HEK293 (cell line): ENCODE data around the gene HOTAIR.

ENCODE experiments used
- BCL6B ChIP-seq: fragments of 450-650 bp; formaldehyde crosslinking; IDR thresholded peaks from 2 replicates; pipeline ENCODE4 v1.5.1; 2017; ENCODE audit warnings: missing biosample characterization, missing genetic modification characterization
- CTCF ChIP-seq: fragments of 450-650 bp; formaldehyde crosslinking; IDR thresholded peaks from 2 replicates; pipeline ENCODE4 v1.5.1; 2016; ENCODE audit warnings: missing biosample characterization, missing genetic modification characterization
- GLIS2 ChIP-seq: fragments of 450-650 bp; formaldehyde crosslinking; IDR thresholded peaks from 2 replicates; pipeline ENCODE4 v1.5.1; 2016; ENCODE audit warnings: missing biosample characterization, missing genetic modification characterization
- HIC1 ChIP-seq: fragments of 450-650 bp; formaldehyde crosslinking; IDR thresholded peaks from 2 replicates; pipeline ENCODE4 v1.5.1; 2016; ENCODE audit warnings: missing biosample characterization, missing genetic modification characterization
- HOXC10 ChIP-seq: sonication (generic); formaldehyde crosslinking; IDR thresholded peaks from 2 replicates; pipeline ENCODE4 v1.8.1; 2023; ENCODE audit warnings: mild to moderate bottlenecking, missing genetic modification reagents
- KLF16 ChIP-seq: fragments of 450-650 bp; formaldehyde crosslinking; IDR thresholded peaks from 2 replicates; pipeline ENCODE4 v1.5.1; 2017; ENCODE audit warnings: missing biosample characterization, missing genetic modification characterization
- KLF8 ChIP-seq: fragments of 450-650 bp; formaldehyde crosslinking; IDR thresholded peaks from 2 replicates; pipeline ENCODE4 v1.5.1; 2016; ENCODE audit warnings: missing biosample characterization, missing genetic modification characterization
- MZF1 ChIP-seq: fragments of 450-650 bp; formaldehyde crosslinking; IDR thresholded peaks from 2 replicates; pipeline ENCODE4 v1.5.1; 2017; ENCODE audit warnings: missing biosample characterization, missing genetic modification characterization, borderline replicate concordance
- SCRT1 ChIP-seq: fragments of 450-650 bp; formaldehyde crosslinking; IDR thresholded peaks from 2 replicates; pipeline ENCODE4 v1.5.1; 2016; ENCODE audit warnings: missing biosample characterization, missing genetic modification characterization, borderline replicate concordance
- ZBTB44 ChIP-seq: fragments of 450-650 bp; IDR thresholded peaks from 2 replicates; pipeline ENCODE4 v1.5.1; 2018; ENCODE audit warnings: missing biosample characterization, mild to moderate bottlenecking, missing genetic modification characterization
- ZFHX2 ChIP-seq: fragments of 450-650 bp; formaldehyde crosslinking; conservative IDR thresholded peaks from 2 replicates; pipeline ENCODE4 v1.5.1; 2016; ENCODE audit warnings: missing biosample characterization, missing genetic modification characterization
- ZIC2 ChIP-seq: fragments of 450-650 bp; formaldehyde crosslinking; IDR thresholded peaks from 2 replicates; pipeline ENCODE4 v1.5.1; 2016; ENCODE audit warnings: missing biosample characterization, missing genetic modification characterization
- ZNF132 ChIP-seq: fragments of 450-650 bp; formaldehyde crosslinking; IDR thresholded peaks from 2 replicates; pipeline ENCODE4 v1.5.1; 2017; ENCODE audit warnings: missing biosample characterization, missing genetic modification characterization, borderline replicate concordance
- ZNF133 ChIP-seq: fragments of 450-650 bp; formaldehyde crosslinking; IDR thresholded peaks from 2 replicates; pipeline ENCODE4 v1.5.1; 2016; ENCODE audit warnings: missing biosample characterization, missing genetic modification characterization
- ZNF184 ChIP-seq: fragments of 450-650 bp; IDR thresholded peaks from 2 replicates; pipeline ENCODE4 v1.5.1; 2018; ENCODE audit warnings: missing biosample characterization, mild to moderate bottlenecking, missing genetic modification characterization
- ZNF311 ChIP-seq: fragments of 450-650 bp; formaldehyde crosslinking; IDR thresholded peaks from 2 replicates; pipeline ENCODE4 v1.5.1; 2017; ENCODE audit warnings: missing biosample characterization, missing genetic modification characterization, borderline replicate concordance
- ZNF335 ChIP-seq: fragments of 450-650 bp; formaldehyde crosslinking; conservative IDR thresholded peaks from 2 replicates; pipeline ENCODE4 v1.5.1; 2016; ENCODE audit warnings: missing biosample characterization, missing genetic modification characterization
- ZNF366 ChIP-seq: fragments of 450-650 bp; formaldehyde crosslinking; conservative IDR thresholded peaks from 2 replicates; pipeline ENCODE4 v1.5.1; 2016; ENCODE audit warnings: missing biosample characterization, missing genetic modification characterization
- ZNF501 ChIP-seq: fragments of 450-650 bp; formaldehyde crosslinking; IDR thresholded peaks from 2 replicates; pipeline ENCODE4 v1.5.1; 2016; ENCODE audit warnings: missing biosample characterization, missing genetic modification characterization
- ZNF514 ChIP-seq: fragments of 450-650 bp; formaldehyde crosslinking; IDR thresholded peaks from 2 replicates; pipeline ENCODE4 v1.5.1; 2016; ENCODE audit warnings: missing biosample characterization, missing genetic modification characterization
- ZNF544 ChIP-seq: fragments of 450-650 bp; formaldehyde crosslinking; IDR thresholded peaks from 2 replicates; pipeline ENCODE4 v1.5.0; 2017; ENCODE audit warnings: missing biosample characterization, missing genetic modification characterization
- ZNF561 ChIP-seq: fragments of 450-650 bp; IDR thresholded peaks from 2 replicates; pipeline ENCODE4 v1.5.1; 2018; ENCODE audit warnings: missing biosample characterization, missing genetic modification characterization, borderline replicate concordance
- ZNF610 ChIP-seq: fragments of 450-650 bp; formaldehyde crosslinking; IDR thresholded peaks from 2 replicates; pipeline ENCODE4 v1.5.1; 2016; ENCODE audit warnings: missing biosample characterization, missing genetic modification characterization, borderline replicate concordance
- ZNF660 ChIP-seq: fragments of 450-650 bp; IDR thresholded peaks from 2 replicates; pipeline ENCODE4 v1.5.1; 2018; ENCODE audit warnings: missing biosample characterization, mild to moderate bottlenecking, missing genetic modification characterization
- ZNF76 ChIP-seq: fragments of 450-650 bp; formaldehyde crosslinking; IDR thresholded peaks from 2 replicates; pipeline ENCODE4; 2016; ENCODE audit warnings: low read depth, missing biosample characterization, missing genetic modification characterization, borderline replicate concordance
- ZNF791 ChIP-seq: fragments of 450-650 bp; formaldehyde crosslinking; IDR thresholded peaks from 2 replicates; pipeline ENCODE4 v1.5.1; 2016; ENCODE audit warnings: missing biosample characterization, missing genetic modification characterization
- ZSCAN16 ChIP-seq: fragments of 450-650 bp; formaldehyde crosslinking; IDR thresholded peaks from 2 replicates; pipeline ENCODE4 v1.5.1; 2016; ENCODE audit warnings: missing biosample characterization, missing genetic modification characterization
- TF ChIP-seq, protein P1 (sequence below): fragments of 450-650 bp; formaldehyde crosslinking; IDR thresholded peaks from 2 replicates; pipeline ENCODE4 v1.5.1; 2017; ENCODE audit warnings: missing biosample characterization, missing genetic modification characterization
- TF ChIP-seq, protein P2 (sequence below): fragments of 450-650 bp; formaldehyde crosslinking; IDR thresholded peaks from 2 replicates; pipeline ENCODE4 v1.5.1; 2017; ENCODE audit warnings: missing biosample characterization, missing genetic modification characterization

Gene HOTAIR

DNA sequence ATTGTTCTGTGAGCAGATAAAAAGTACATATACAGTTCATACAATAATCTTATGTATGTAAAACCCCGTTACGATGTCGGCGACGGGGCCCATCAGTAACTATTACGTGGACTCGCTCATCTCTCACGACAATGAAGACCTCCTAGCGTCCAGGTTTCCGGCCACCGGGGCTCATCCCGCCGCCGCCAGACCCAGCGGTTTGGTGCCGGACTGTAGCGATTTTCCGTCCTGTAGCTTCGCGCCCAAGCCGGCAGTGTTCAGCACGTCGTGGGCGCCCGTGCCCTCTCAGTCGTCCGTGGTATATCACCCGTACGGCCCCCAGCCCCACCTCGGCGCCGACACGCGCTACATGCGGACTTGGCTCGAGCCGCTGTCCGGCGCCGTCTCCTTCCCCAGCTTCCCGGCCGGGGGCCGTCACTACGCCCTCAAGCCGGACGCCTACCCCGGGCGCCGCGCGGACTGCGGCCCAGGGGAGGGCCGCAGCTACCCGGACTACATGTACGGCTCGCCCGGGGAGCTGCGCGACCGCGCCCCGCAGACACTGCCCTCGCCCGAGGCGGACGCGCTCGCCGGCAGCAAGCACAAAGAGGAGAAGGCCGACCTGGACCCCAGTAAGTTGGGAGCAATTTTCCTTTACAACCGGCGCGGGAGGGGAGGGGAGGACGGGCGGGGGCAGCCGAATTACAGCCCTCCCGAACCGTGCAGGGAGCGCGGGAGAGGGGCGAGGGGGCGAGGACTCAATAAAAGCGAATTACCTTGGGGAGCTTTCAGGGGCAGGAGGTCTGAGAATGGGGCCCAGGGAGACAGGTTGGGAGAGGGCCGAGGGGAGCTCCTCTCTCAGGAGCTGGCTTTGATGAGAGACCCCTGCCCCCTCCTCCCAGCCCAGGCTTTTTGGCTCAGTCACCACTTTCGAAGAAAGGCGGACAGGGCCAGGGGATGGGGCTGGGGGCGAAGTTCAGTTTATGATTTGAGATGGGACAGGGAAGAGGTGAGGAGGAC, 25.7 kb upstream of the HOTAIR start, which contains the start of gene HOXC9 (continued):
- TF ChIP-seq HIC1 (tag by site-specific recombination): no peak
- TF ChIP-seq ZNF561 (tag by site-specific recombination): no peak
- TF ChIP-seq ZNF311 (tag by site-specific recombination): no peak
- TF ChIP-seq, protein P1, sequence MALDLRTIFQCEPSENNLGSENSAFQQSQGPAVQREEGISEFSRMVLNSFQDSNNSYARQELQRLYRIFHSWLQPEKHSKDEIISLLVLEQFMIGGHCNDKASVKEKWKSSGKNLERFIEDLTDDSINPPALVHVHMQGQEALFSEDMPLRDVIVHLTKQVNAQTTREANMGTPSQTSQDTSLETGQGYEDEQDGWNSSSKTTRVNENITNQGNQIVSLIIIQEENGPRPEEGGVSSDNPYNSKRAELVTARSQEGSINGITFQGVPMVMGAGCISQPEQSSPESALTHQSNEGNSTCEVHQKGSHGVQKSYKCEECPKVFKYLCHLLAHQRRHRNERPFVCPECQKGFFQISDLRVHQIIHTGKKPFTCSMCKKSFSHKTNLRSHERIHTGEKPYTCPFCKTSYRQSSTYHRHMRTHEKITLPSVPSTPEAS: peak; percentile 48; the same call in 1 of the 2 replicates
- TF ChIP-seq CTCF (tag by site-specific recombination): no peak; the same call in 1 of the 2 replicates
- TF ChIP-seq ZNF366: 0 out of 2 replicates have a peak, but pooled peaks have one; percentile 7
- no peak for TF ChIP-seq ZNF132 (tag by site-specific recombination)
- 0 out of 2 replicates have a peak, but pooled peaks have one; percentile 42 for TF ChIP-seq ZNF791 (tag by site-specific recombination)
- TF ChIP-seq KLF8 (tag by site-specific recombination): no peak
- TF ChIP-seq ZIC2 (tag by site-specific recombination): peak; percentile 29; the same call in 1 of the 2 replicates
- TF ChIP-seq ZSCAN16 (tag by site-specific recombination): peak; percentile 36; the same call in 1 of the 2 replicates
- peak; percentile 70 for TF ChIP-seq GLIS2
- no peak for TF ChIP-seq ZNF544
- TF ChIP-seq KLF16 (tag by site-specific recombination): peak; percentile 20; the same call in 1 of the 2 replicates
- TF ChIP-seq ZNF76 (tag by site-specific recombination): peak; percentile 11; the same call in 1 of the 2 replicates
- TF ChIP-seq, protein P2, sequence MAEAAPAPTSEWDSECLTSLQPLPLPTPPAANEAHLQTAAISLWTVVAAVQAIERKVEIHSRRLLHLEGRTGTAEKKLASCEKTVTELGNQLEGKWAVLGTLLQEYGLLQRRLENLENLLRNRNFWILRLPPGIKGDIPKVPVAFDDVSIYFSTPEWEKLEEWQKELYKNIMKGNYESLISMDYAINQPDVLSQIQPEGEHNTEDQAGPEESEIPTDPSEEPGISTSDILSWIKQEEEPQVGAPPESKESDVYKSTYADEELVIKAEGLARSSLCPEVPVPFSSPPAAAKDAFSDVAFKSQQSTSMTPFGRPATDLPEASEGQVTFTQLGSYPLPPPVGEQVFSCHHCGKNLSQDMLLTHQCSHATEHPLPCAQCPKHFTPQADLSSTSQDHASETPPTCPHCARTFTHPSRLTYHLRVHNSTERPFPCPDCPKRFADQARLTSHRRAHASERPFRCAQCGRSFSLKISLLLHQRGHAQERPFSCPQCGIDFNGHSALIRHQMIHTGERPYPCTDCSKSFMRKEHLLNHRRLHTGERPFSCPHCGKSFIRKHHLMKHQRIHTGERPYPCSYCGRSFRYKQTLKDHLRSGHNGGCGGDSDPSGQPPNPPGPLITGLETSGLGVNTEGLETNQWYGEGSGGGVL (tag by site-specific recombination): peak; percentile 50
- TF ChIP-seq ZNF660 (tag by site-specific recombination): 0 out of 2 replicates have a peak, but pooled peaks have one; percentile 22
- TF ChIP-seq MZF1 (tag by site-specific recombination): no peak
- peak; percentile 81 for TF ChIP-seq ZNF335 (tag by site-specific recombination)
- TF ChIP-seq ZNF133: no peak
- TF ChIP-seq BCL6B (tag by site-specific recombination): no peak
- TF ChIP-seq ZFHX2 (tag by site-specific recombination): peak; percentile 66
- TF ChIP-seq SCRT1 (tag by site-specific recombination): no peak
- TF ChIP-seq ZNF514 (tag by site-specific recombination): no peak
- no peak for TF ChIP-seq ZNF501 (tag by site-specific recombination)
- TF ChIP-seq ZNF610 (tag by site-specific recombination): no peak
- no peak for TF ChIP-seq ZNF184 (tag by site-specific recombination)
- TF ChIP-seq ZBTB44 (tag by site-specific recombination): no peak
- TF ChIP-seq HOXC10 (CRISPR knock-in tag): no peak
